ENCODE measurements around the gene PLGLB1. TPM values are rescaled to one million over a fixed set of nuclear protein-coding genes. Genes with fewer than 3 reads are reported as not detected.
"Not testable (repeated sequence)": the region's sequence is repeated elsewhere in the genome, so short reads cannot be mapped to it uniquely, and the experiment has no call there.

Gene PLGLB1
- 0.38 and 0.62 TPM in 2 replicates for total RNA-seq

DNA sequence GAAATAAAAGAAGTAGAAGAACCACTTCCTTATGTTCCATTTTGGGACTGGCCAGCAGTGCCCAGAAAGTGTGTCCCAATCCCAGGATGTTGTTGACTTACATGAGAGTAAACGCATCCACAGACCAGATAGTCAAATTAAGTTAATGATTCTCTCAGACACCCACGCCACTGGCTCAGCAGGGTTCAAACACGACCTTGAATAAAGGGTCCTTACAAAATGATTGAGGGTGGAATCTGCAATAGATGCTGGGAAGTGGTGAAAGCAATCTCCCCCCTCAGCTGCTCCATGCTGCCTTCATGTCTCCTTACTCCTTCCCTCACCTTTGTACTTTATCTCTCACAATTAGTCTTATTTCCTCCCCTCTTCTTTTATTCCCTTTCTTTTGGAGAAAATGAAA is at the start of gene PLGLB1:
Gene PLGLB1 (minus strand): TSS at position 101 of the 400 bp plus-strand sequence. CDS start 61 bp downstream, at position 40.
- not testable (repeated sequence) for DNase-seq (ENCODE audit: low read depth); H3K4me3 ChIP-seq (ENCODE audit: low read depth, low read length); H3K36me3 ChIP-seq (ENCODE audit: control insufficient read depth, insufficient read depth, low read length); H3K27me3 ChIP-seq (ENCODE audit: control insufficient read depth, insufficient read depth, low read length)

DNA sequence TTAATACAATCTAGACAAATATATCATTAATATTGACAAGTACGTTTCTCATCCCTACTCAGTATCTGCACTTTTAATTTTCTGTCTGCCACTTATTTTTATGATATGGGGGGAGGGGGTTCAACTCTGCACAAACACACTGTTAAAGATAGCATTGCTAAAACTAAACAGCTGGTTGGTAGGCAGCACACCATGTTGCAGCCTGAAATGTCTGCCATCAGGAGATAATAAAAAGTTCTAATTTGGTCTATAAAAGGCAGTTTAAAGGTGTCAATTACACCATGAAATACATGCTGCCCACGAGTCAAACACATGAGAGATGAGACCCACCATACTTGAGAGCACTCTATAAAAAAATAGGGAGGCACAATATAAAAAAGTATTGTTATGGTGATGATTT is 42.7 kb upstream of the PLGLB1 start:
- not testable (repeated sequence) for H3K4me3 ChIP-seq (ENCODE audit: low read depth, low read length); DNase-seq (ENCODE audit: low read depth); H3K36me3 ChIP-seq (ENCODE audit: control insufficient read depth, insufficient read depth, low read length); H3K27me3 ChIP-seq (ENCODE audit: control insufficient read depth, insufficient read depth, low read length)

DNA sequence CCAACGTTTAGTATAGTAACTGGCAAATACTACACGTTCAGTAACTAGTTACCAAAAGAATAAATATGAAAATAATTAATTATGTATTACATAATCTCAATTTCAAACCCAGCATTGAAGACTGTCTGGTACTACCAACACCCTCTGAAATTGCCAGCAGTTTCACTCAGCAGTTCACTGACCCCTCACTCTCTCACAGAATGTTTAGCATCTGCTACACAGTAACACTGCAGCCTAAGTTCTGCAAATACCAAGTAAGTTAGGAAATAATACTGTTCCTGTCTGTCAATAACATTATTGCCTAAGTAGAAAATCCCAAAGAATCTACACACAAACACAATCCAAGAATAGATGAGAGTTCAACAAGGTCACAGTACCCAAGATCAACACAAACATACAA is 41.8 kb upstream of the PLGLB1 start:
- not testable (repeated sequence) for H3K27me3 ChIP-seq (ENCODE audit: control insufficient read depth, insufficient read depth, low read length); H3K4me3 ChIP-seq (ENCODE audit: low read depth, low read length); H3K36me3 ChIP-seq (ENCODE audit: control insufficient read depth, insufficient read depth, low read length); DNase-seq (ENCODE audit: low read depth)

DNA sequence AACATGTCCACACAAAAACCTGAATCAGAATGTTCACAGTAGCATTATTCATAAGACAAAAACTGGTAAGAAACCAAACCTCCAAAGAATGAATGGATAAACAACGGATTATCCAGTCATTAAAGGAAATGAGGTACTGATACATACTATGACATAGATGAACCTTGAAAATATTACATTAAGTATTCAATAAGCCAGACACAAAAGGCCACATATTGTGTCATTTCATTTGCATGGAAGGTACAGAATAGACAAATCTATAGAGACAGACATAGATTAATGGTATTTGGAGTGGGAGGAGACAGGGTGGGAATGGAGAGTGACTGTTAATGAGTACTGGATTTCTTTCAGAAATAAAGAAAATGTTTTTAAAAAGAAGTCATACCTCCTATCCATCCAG is 39.9 kb upstream of the PLGLB1 start:
- H3K36me3 ChIP-seq (ENCODE audit: control insufficient read depth, insufficient read depth, low read length); DNase-seq (ENCODE audit: low read depth); H3K27me3 ChIP-seq (ENCODE audit: control insufficient read depth, insufficient read depth, low read length); H3K4me3 ChIP-seq (ENCODE audit: low read depth, low read length): not testable (repeated sequence)

DNA sequence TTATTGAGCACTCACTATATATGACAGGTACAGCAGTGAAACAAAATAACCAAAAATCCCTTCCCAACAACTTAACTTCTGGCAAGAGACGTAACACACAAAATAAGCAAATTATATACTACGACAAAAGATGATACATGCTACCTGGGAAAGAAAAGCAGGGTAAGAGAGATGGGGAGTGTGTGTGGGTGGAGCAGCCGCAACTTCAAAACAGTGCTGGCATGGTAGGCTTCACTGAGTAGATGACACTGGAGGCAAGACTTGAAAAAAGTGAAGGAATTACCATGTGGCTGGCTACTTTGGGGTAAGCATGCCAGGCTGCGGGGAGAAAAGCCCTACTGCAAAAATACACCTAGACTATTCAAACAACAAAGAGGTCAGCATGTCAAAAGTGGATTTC is 36.0 kb upstream of the PLGLB1 start:
- DNase-seq (ENCODE audit: low read depth); H3K4me3 ChIP-seq (ENCODE audit: low read depth, low read length); H3K27me3 ChIP-seq (ENCODE audit: control insufficient read depth, insufficient read depth, low read length); H3K36me3 ChIP-seq (ENCODE audit: control insufficient read depth, insufficient read depth, low read length): not testable (repeated sequence)

DNA sequence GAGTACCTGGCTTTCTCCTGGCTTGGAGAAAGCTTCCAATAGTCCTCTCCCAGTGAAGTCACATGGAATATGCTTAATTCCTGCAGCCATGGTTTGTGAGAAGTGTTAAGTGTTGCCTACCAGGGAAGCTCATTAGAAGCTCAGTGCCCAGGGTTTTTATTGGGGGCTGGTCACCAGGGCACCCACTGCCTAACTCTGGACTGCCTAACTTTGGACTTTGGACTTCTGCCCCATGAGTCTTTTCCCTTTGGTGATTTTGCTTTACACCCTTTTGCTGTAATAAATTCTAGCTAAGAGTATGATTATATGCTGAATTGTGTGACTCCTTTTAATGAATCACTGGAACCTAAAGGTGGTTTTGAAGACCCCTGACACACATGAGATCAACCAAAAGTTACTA is 35.2 kb upstream of the PLGLB1 start:
- H3K4me3 ChIP-seq (ENCODE audit: low read depth, low read length); H3K27me3 ChIP-seq (ENCODE audit: control insufficient read depth, insufficient read depth, low read length); DNase-seq (ENCODE audit: low read depth); H3K36me3 ChIP-seq (ENCODE audit: control insufficient read depth, insufficient read depth, low read length): not testable (repeated sequence)

DNA sequence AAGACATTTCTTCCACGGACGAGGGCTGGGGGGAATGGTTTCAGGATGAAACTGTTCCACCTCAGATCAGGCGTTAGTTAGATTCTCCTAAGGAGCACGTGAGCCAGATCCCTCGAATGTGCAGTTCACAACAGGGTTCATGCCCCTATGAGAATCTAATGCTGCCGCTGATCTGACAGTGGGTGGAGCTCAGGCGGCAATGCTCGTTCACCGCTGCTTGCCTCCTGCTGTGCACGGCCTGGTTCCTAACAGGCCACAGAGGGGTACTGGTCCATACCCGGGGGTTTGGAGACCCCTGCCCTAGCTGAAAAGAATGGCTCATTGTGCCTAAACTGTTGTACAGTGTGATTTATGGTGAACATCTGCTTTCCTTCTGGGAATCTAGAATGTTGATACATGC is 34.8 kb upstream of the PLGLB1 start:
- not testable (repeated sequence) for H3K27me3 ChIP-seq (ENCODE audit: control insufficient read depth, insufficient read depth, low read length); DNase-seq (ENCODE audit: low read depth); H3K36me3 ChIP-seq (ENCODE audit: control insufficient read depth, insufficient read depth, low read length); H3K4me3 ChIP-seq (ENCODE audit: low read depth, low read length)

DNA sequence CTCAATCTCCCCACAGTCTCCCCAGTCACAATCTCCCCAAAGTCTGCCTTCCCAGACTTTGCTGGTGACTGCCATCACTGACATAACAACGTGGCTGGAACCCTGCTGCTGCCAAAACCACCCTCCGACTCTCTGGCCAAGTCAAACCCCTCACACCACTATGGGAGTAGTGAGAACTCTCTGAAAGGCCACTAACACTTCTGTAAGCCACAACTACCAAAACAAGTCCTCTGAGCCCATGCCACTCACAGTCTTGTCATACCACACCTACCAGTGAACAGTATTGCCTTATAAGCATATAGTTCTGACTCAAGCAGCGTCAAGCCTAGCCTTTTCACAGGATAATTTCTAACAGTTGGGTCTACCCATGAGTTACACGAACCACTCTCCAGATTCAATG is 32.7 kb upstream of the PLGLB1 start:
- not testable (repeated sequence) for DNase-seq (ENCODE audit: low read depth); H3K4me3 ChIP-seq (ENCODE audit: low read depth, low read length); H3K27me3 ChIP-seq (ENCODE audit: control insufficient read depth, insufficient read depth, low read length); H3K36me3 ChIP-seq (ENCODE audit: control insufficient read depth, insufficient read depth, low read length)

DNA sequence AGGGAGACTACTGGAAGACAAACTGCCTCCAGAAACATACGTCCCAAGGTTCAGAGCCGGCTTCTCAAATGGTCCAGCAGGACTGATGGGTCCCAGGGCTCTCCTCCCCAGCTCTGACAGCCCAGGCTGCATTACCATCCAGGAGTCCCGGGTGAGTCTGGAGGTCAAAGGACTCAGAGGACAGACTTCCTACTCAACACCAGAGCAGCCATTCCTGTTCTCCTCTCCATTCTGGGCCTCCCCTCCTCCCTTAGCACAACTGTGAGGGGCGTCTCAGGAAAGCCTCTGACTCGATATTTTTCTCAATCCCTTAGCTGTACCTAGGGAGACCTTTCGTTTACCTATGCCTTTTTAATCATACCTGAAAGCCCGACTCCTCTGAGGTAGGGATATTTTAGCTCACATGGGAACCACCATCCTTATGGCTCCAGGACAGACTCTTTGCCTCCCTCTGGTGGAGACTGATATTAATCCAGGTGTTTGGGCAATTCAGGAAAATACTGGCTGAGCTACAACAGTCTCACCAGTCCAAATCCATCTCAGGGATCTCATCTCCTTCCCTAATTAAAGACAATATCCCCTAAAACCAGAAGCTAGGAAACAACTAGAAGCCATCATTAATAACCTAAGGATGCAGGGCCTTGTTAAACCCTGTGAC is 19.8 kb upstream of the PLGLB1 start:
- H3K4me3 ChIP-seq (ENCODE audit: low read depth, low read length); H3K27me3 ChIP-seq (ENCODE audit: control insufficient read depth, insufficient read depth, low read length); DNase-seq (ENCODE audit: low read depth); H3K36me3 ChIP-seq (ENCODE audit: control insufficient read depth, insufficient read depth, low read length): not testable (repeated sequence)
- TF ChIP-seq, protein P1, sequence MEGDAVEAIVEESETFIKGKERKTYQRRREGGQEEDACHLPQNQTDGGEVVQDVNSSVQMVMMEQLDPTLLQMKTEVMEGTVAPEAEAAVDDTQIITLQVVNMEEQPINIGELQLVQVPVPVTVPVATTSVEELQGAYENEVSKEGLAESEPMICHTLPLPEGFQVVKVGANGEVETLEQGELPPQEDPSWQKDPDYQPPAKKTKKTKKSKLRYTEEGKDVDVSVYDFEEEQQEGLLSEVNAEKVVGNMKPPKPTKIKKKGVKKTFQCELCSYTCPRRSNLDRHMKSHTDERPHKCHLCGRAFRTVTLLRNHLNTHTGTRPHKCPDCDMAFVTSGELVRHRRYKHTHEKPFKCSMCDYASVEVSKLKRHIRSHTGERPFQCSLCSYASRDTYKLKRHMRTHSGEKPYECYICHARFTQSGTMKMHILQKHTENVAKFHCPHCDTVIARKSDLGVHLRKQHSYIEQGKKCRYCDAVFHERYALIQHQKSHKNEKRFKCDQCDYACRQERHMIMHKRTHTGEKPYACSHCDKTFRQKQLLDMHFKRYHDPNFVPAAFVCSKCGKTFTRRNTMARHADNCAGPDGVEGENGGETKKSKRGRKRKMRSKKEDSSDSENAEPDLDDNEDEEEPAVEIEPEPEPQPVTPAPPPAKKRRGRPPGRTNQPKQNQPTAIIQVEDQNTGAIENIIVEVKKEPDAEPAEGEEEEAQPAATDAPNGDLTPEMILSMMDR (IDR thresholded peaks at IDR 0.05; ENCODE audit: insufficient read depth, low read length, poor library complexity, severe bottlenecking) = peak; percentile 16

DNA sequence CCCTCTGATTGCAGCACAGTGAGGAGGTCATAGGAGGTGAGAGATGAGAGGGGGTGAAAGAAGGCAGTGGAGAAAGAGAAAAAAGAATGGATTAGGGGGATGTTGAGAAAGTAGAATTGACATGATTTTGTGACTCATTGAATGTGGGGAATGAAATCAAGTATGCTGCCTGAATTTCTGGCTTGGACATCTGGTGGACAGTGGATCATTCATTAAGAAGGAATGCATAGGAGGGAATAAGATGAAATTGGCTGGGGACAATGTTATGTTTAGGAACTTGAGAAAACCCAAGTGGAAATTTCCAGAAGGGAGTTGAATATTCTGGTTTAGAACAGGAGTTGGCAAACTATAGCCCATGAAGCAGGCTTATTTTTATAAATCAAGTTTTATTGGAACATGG is 7.0 kb upstream of the PLGLB1 start:
- not testable (repeated sequence) for DNase-seq (ENCODE audit: low read depth); H3K4me3 ChIP-seq (ENCODE audit: low read depth, low read length); H3K36me3 ChIP-seq (ENCODE audit: control insufficient read depth, insufficient read depth, low read length); H3K27me3 ChIP-seq (ENCODE audit: control insufficient read depth, insufficient read depth, low read length)

DNA sequence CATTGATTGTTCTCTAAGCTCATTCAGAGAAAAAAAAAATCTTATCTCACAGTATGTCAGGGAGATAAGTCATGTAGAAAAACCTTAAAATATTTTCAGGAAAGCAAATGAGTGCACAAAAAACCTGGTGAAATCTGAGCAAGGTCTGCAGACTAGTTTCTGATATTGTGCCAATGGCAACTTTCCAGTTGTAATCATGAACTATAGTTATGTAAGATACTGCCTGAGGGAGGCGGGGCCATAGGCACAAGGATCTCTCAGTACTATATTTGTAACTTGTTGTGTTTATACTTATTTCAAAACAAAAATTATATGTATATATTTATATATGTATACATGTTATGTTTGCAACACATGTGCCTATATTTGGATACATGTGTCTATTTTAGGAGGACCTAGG is 5.2 kb upstream of the PLGLB1 start:
- not testable (repeated sequence) for DNase-seq (ENCODE audit: low read depth); H3K4me3 ChIP-seq (ENCODE audit: low read depth, low read length); H3K36me3 ChIP-seq (ENCODE audit: control insufficient read depth, insufficient read depth, low read length); H3K27me3 ChIP-seq (ENCODE audit: control insufficient read depth, insufficient read depth, low read length)

DNA sequence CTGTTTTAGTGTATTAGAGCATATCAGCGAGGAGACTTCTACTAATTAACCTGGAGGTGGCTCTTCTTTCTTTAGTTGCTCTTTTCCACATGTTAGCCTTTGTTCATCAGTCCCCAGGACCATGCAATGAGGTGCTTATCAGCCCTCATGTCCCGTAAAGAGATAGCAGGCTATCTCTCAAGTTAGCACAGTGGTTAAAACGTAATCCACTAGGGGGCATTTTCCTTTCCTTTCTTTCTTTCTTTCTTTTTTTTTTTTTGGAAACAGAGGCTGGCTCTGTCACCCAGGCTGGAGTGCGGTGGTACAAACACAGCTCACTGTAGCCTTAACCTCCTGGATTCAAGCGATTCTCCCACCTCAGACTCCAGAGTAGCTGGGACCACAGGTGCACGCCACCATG is 4.3 kb upstream of the PLGLB1 start:
- not testable (repeated sequence) for H3K27me3 ChIP-seq (ENCODE audit: control insufficient read depth, insufficient read depth, low read length); H3K4me3 ChIP-seq (ENCODE audit: low read depth, low read length); H3K36me3 ChIP-seq (ENCODE audit: control insufficient read depth, insufficient read depth, low read length); DNase-seq (ENCODE audit: low read depth)

DNA sequence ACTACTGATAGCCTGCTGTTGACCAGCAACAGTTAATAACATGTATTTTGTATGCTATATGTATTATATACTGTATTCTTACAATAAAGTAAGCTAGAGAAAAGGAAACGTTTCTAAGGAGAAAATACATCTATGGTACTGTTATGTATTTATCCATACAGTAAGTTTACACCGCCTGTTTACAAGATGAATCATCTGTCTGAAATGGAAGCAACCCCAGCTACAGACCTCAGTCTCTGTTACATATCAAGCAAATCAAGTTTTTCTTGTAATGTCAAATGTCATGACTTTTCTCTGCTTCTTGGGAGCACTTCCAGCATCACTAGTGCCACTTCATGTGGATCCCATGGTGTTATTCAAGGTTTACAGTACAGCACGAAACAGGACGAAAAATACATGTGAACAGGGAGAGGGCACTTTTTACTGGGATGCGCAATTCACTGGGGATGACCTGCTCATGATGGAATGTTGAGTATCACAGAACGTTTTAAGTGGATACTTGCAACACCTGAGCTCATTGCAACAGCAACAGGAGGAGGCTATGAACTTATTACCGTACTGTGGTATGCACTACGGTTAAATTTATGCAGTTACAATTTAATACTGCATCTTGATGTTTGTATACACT is 2.5 kb upstream of the PLGLB1 start:
- H3K4me3 ChIP-seq (ENCODE audit: low read depth, low read length); H3K36me3 ChIP-seq (ENCODE audit: control insufficient read depth, insufficient read depth, low read length); H3K27me3 ChIP-seq (ENCODE audit: control insufficient read depth, insufficient read depth, low read length); DNase-seq (ENCODE audit: low read depth): not testable (repeated sequence)

DNA sequence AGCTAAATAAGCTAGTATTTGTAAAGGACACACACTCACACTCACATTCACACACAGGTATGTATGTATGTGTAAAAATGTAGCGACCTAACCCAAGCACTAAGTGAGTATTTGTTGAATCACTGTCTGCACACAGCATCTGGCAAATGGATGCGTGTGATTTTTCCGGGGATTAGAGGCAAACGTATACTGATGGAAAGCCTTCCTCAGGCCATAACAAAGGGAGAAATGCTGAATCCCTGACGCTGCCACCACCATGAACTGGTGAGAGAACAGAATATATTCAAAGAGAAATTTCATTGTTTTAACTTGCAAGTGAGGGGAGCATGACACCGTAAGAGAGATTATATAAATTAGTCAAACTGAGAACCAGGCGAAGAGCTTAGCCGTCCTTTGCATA is 601 bp downstream of the PLGLB1 start:
- not testable (repeated sequence) for H3K27me3 ChIP-seq (ENCODE audit: control insufficient read depth, insufficient read depth, low read length); DNase-seq (ENCODE audit: low read depth); H3K4me3 ChIP-seq (ENCODE audit: low read depth, low read length); H3K36me3 ChIP-seq (ENCODE audit: control insufficient read depth, insufficient read depth, low read length)

All from kidney epithelial cell (primary cell).